GM23338 (cell line): Measurements from ENCODE around the gene ITGB6. TPM values are rescaled to one million over a fixed set of nuclear protein-coding genes. Genes with fewer than 3 reads are reported as not detected.

Experiments
- ATAC-seq: fragments of 200-7000 bp; cut with Tn5 transposase; 3 replicates; pipeline ENCODE4 v1.9.1; 2020
- DNase-seq: peaks from one replicate; pipeline ENCODE4 v3.0.0-alpha.2; 2015; ENCODE audit warnings: low spot score
- H2AFZ ChIP-seq: fragments of 200-600 bp; sonication (generic); 2 replicates; pipeline ENCODE4 v1.8.0; 2016; ENCODE audit warnings: antibody characterized with exemption, mild to moderate bottlenecking, moderate library complexity
- H3F3A ChIP-seq: fragments of 200-600 bp; sonication (generic); replicated peaks from 2 replicates; pipeline ENCODE4 v1.8.0; 2017; ENCODE audit warnings: antibody characterized with exemption, mixed run types, low read depth
- H3K27ac ChIP-seq: fragments of 200-600 bp; sonication (generic); 2 replicates; pipeline ENCODE4 v1.6.1; 2016; ENCODE audit warnings: low read depth
- H3K27me3 ChIP-seq: fragments of 200-600 bp; sonication (generic); 2 replicates; pipeline ENCODE4 v1.8.0; 2016; ENCODE audit warnings: mild to moderate bottlenecking, mixed run types, moderate library complexity; ENCODE audit not compliant: insufficient read depth
- H3K36me3 ChIP-seq: fragments of 200-600 bp; sonication (generic); 2 replicates; pipeline ENCODE4 v1.8.0; 2016; ENCODE audit warnings: mild to moderate bottlenecking; ENCODE audit not compliant: insufficient read depth
- H3K4me1 ChIP-seq: fragments of 200-600 bp; sonication (generic); 2 replicates; pipeline ENCODE4 v1.8.0; 2016; ENCODE audit warnings: mild to moderate bottlenecking, moderate library complexity; ENCODE audit not compliant: insufficient read depth
- H3K4me2 ChIP-seq: fragments of 200-600 bp; sonication (generic); 2 replicates; pipeline ENCODE4 v1.7.1; 2017; ENCODE audit warnings: mixed run types
- H3K4me3 ChIP-seq: fragments of 200-600 bp; sonication (generic); 2 replicates; pipeline ENCODE4 v1.6.1; 2016; ENCODE audit warnings: mixed run types
- H3K79me2 ChIP-seq: fragments of 200-600 bp; sonication (generic); replicated peaks from 2 replicates; pipeline ENCODE4 v1.8.0; 2017; ENCODE audit warnings: mild to moderate bottlenecking; ENCODE audit not compliant: insufficient read depth
- H3K9me2 ChIP-seq: fragments of 200-600 bp; sonication (generic); 2 replicates; pipeline ENCODE4 v1.8.0; 2017; ENCODE audit not compliant: insufficient read depth
- H4K20me1 ChIP-seq: fragments of 200-600 bp; sonication (generic); replicated peaks from 2 replicates; pipeline ENCODE4 v1.8.0; 2017; ENCODE audit warnings: mild to moderate bottlenecking; ENCODE audit not compliant: insufficient read depth
- H3K27ac Mint-ChIP-seq: 2 replicates; pipeline ENCODE4 v1.8.0; 2020; ENCODE audit warnings: inconsistent platforms, mild to moderate bottlenecking, moderate library complexity, mixed read lengths
- H3K27me3 Mint-ChIP-seq: 3 replicates; pipeline ENCODE4 v1.8.0; 2022; ENCODE audit warnings: low read depth, mild to moderate bottlenecking, moderate library complexity, mixed read lengths, inconsistent platforms; ENCODE audit not compliant: insufficient read depth, poor library complexity
- H3K36me3 Mint-ChIP-seq: 3 replicates; pipeline ENCODE4 v1.8.0; 2021; ENCODE audit warnings: low read depth, mild to moderate bottlenecking, inconsistent platforms, moderate library complexity, mixed read lengths
- H3K4me1 Mint-ChIP-seq: 3 replicates; pipeline ENCODE4 v1.8.0; 2020; ENCODE audit warnings: mild to moderate bottlenecking, inconsistent platforms, mixed read lengths
- H3K4me3 Mint-ChIP-seq: 3 replicates; pipeline ENCODE4 v1.8.0; 2021; ENCODE audit warnings: moderate library complexity, mild to moderate bottlenecking, inconsistent platforms, mixed read lengths
- H3K9me3 Mint-ChIP-seq: 3 replicates; pipeline ENCODE4 v1.8.0; 2020; ENCODE audit warnings: moderate library complexity, mild to moderate bottlenecking, inconsistent platforms, mixed read lengths
- EZH2phosphoT487 ChIP-seq: fragments of 200-600 bp; sonication (generic); IDR thresholded peaks from one replicate; pipeline ENCODE4 v1.8.1; 2018; ENCODE audit warnings: antibody characterized with exemption; ENCODE audit not compliant: unreplicated experiment
- JUNB ChIP-seq: IDR thresholded peaks from one replicate; pipeline ENCODE4 v1.6.1; 2016; ENCODE audit warnings: antibody characterized with exemption; ENCODE audit not compliant: unreplicated experiment
- POLR2AphosphoS5 ChIP-seq: IDR thresholded peaks from 2 replicates; pipeline ENCODE4 v1.6.1; 2016; ENCODE audit warnings: antibody characterized with exemption, low read depth
- REST ChIP-seq: IDR thresholded peaks from one replicate; pipeline ENCODE4 v1.6.1; 2018; ENCODE audit warnings: antibody characterized with exemption; ENCODE audit not compliant: unreplicated experiment
- STAT1 ChIP-seq: IDR thresholded peaks from one replicate; pipeline ENCODE4 v1.6.1; 2016; ENCODE audit warnings: antibody characterized with exemption; ENCODE audit not compliant: unreplicated experiment
- ZNF114 ChIP-seq: fragments of 250-450 bp; sonication (Bioruptor Pico); IDR thresholded peaks from 2 replicates; pipeline ENCODE4 v1.5.0; 2020; ENCODE audit warnings: mild to moderate bottlenecking, moderate library complexity
- ZNF331 ChIP-seq: fragments of 250-450 bp; sonication (Bioruptor Pico); IDR thresholded peaks from 2 replicates; pipeline ENCODE4 v1.5.0; 2020; ENCODE audit warnings: low read depth, mild to moderate bottlenecking, moderate library complexity
- polyA plus RNA-seq: library from polyadenylated mRNA; unstranded; fragments of >200 nt; fragmentation: Nextera tagmentation; extraction: Ambion mirVana; gene quantifications from 2 replicates; pipeline ENCODE4 v1.2.1, GENCODE V29; 2016
- total RNA-seq: library from RNA; depleted of rRNA; stranded (reverse); fragments of >200 nt; shearing (Covaris generic); gene quantifications from 2 replicates; pipeline ENCODE4 v1.2.3, GENCODE V29; 2014
- TF ChIP-seq, protein P1 (sequence below), 2 experiments: fragments of 200-600 bp in 1 of 2; sonication (generic) in 1 of 2; conservative IDR thresholded peaks; 2 replicates each; pipeline versions ENCODE4 v1.5.1 to v1.6.1; 2016 to 2017; ENCODE audit warnings: antibody characterized with exemption in 2 of 2, low read depth in 2 of 2, mild to moderate bottlenecking in 2 of 2, moderate library complexity in 1 of 2
- TF ChIP-seq, protein P2 (sequence below): IDR thresholded peaks from 2 replicates; pipeline ENCODE4 v1.6.1; 2016; ENCODE audit warnings: antibody characterized with exemption
- TF ChIP-seq, protein P3 (sequence below): fragments of 250-450 bp; sonication (Bioruptor Pico); IDR thresholded peaks from 2 replicates; pipeline ENCODE4 v1.5.0; 2020; ENCODE audit warnings: mild to moderate bottlenecking, moderate library complexity

Gene ITGB6
- total and polyA plus RNA-seq, 2 experiments from 2014 or later, result not detected

DNA sequence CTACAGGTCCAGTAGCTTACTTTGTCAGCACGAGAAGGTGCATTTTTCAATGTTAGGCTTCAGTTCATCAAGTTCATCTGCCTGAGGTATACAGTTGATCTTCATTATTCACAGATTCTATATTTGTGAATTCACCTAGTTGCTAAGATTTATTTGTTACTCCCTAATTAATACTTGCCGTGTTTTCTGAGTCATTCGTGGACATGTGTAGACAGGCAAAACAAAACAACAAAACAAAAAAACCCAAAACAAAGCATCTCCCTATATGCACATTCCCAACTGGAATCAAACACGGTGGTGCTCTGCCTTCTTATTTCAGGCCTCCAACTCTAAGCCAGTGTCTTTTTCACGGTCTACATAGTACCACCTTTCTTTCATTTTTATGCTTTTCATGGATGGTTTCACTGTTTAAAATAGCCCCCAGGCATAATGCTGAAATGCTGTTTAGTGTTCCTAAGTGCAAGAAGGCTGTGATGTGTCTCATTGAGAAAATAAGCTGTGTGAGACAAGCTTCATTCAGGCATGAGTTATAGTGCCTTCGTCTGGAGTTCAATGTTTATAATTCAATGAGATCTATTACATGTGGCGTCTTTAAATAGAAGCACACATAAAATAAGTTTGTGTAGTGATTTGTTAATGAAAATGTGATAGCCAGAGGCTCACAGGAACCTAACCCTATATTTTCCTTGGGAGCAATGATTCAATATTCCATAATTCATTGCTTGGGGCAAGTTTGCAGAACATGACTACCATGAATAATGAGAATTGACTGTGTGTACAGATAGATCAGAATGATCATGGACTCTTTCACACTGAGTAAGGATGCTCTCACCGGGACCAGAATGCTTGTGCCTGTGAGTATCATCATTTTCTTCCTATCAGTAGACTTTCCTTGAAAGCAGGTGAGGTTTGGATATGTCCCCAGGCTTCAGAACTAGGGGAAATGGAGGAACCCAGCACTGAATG, 24.6 kb downstream of the ITGB6 start (continued):
- TF ChIP-seq, protein P1, sequence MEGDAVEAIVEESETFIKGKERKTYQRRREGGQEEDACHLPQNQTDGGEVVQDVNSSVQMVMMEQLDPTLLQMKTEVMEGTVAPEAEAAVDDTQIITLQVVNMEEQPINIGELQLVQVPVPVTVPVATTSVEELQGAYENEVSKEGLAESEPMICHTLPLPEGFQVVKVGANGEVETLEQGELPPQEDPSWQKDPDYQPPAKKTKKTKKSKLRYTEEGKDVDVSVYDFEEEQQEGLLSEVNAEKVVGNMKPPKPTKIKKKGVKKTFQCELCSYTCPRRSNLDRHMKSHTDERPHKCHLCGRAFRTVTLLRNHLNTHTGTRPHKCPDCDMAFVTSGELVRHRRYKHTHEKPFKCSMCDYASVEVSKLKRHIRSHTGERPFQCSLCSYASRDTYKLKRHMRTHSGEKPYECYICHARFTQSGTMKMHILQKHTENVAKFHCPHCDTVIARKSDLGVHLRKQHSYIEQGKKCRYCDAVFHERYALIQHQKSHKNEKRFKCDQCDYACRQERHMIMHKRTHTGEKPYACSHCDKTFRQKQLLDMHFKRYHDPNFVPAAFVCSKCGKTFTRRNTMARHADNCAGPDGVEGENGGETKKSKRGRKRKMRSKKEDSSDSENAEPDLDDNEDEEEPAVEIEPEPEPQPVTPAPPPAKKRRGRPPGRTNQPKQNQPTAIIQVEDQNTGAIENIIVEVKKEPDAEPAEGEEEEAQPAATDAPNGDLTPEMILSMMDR (conservative IDR thresholded peaks at IDR 0.05; ENCODE audit: low read depth in 2 of 2), result no peak
- TF ChIP-seq, protein P2, sequence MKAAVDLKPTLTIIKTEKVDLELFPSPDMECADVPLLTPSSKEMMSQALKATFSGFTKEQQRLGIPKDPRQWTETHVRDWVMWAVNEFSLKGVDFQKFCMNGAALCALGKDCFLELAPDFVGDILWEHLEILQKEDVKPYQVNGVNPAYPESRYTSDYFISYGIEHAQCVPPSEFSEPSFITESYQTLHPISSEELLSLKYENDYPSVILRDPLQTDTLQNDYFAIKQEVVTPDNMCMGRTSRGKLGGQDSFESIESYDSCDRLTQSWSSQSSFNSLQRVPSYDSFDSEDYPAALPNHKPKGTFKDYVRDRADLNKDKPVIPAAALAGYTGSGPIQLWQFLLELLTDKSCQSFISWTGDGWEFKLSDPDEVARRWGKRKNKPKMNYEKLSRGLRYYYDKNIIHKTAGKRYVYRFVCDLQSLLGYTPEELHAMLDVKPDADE, result no peak

DNA sequence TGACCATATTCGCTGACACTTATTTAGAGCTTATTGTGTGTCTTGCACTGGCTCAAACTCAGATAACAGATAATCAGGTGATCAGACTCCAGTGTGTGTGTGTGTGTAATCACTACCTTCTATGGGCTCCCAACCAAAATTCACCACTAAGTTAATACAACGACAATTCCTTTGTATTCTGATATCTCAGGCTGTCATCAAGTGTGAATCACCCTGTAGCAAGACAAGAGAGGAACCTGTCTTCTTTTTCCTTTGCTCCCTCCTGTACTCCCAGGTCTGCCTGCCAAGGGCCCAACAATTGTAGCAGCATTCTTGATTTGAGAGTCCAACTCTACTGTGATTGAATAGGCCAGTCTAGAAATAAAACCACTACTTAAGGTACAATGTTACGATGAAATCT, 25.8 kb downstream of the ITGB6 start:
- peaks cover 3% of the 10 kb centered on the region for H3K27me3 Mint-ChIP-seq
- Histone ChIP-seq H3K27ac (no peak overlapping the region), H3K4me2 (no peak overlapping the region), H3F3A (no peaks in the 10 kb centered on the region), H3K27me3 (no peaks in the 10 kb centered on the region), H3K36me3 (no peaks in the 10 kb centered on the region), H3K4me1 (no peaks in the 10 kb centered on the region), H3K4me3 (no peak overlapping the region), H2AFZ (no peak overlapping the region), H3K9me2 (no peaks in the 10 kb centered on the region), H3K79me2 (no peaks in the 10 kb centered on the region), H4K20me1 (no peaks in the 10 kb centered on the region)
- H3K4me1 Mint-ChIP-seq, result no peaks in the 10 kb centered on the region
- no peak overlapping the region for H3K27ac Mint-ChIP-seq
- ATAC-seq (no peak), DNase-seq (no peak)
- H3K36me3 Mint-ChIP-seq, result no peaks in the 10 kb centered on the region
- no peak overlapping the region for H3K4me3 Mint-ChIP-seq
- no peaks in the 10 kb centered on the region for H3K9me3 Mint-ChIP-seq
- TF ChIP-seq REST (no peak), STAT1 (no peak), JUNB (no peak), ZNF114 (no peak), EZH2phosphoT487 (no peak), ZNF331 (CRISPR knock-in tag) (no peak), POLR2AphosphoS5 (no peak)
- TF ChIP-seq, protein P3, sequence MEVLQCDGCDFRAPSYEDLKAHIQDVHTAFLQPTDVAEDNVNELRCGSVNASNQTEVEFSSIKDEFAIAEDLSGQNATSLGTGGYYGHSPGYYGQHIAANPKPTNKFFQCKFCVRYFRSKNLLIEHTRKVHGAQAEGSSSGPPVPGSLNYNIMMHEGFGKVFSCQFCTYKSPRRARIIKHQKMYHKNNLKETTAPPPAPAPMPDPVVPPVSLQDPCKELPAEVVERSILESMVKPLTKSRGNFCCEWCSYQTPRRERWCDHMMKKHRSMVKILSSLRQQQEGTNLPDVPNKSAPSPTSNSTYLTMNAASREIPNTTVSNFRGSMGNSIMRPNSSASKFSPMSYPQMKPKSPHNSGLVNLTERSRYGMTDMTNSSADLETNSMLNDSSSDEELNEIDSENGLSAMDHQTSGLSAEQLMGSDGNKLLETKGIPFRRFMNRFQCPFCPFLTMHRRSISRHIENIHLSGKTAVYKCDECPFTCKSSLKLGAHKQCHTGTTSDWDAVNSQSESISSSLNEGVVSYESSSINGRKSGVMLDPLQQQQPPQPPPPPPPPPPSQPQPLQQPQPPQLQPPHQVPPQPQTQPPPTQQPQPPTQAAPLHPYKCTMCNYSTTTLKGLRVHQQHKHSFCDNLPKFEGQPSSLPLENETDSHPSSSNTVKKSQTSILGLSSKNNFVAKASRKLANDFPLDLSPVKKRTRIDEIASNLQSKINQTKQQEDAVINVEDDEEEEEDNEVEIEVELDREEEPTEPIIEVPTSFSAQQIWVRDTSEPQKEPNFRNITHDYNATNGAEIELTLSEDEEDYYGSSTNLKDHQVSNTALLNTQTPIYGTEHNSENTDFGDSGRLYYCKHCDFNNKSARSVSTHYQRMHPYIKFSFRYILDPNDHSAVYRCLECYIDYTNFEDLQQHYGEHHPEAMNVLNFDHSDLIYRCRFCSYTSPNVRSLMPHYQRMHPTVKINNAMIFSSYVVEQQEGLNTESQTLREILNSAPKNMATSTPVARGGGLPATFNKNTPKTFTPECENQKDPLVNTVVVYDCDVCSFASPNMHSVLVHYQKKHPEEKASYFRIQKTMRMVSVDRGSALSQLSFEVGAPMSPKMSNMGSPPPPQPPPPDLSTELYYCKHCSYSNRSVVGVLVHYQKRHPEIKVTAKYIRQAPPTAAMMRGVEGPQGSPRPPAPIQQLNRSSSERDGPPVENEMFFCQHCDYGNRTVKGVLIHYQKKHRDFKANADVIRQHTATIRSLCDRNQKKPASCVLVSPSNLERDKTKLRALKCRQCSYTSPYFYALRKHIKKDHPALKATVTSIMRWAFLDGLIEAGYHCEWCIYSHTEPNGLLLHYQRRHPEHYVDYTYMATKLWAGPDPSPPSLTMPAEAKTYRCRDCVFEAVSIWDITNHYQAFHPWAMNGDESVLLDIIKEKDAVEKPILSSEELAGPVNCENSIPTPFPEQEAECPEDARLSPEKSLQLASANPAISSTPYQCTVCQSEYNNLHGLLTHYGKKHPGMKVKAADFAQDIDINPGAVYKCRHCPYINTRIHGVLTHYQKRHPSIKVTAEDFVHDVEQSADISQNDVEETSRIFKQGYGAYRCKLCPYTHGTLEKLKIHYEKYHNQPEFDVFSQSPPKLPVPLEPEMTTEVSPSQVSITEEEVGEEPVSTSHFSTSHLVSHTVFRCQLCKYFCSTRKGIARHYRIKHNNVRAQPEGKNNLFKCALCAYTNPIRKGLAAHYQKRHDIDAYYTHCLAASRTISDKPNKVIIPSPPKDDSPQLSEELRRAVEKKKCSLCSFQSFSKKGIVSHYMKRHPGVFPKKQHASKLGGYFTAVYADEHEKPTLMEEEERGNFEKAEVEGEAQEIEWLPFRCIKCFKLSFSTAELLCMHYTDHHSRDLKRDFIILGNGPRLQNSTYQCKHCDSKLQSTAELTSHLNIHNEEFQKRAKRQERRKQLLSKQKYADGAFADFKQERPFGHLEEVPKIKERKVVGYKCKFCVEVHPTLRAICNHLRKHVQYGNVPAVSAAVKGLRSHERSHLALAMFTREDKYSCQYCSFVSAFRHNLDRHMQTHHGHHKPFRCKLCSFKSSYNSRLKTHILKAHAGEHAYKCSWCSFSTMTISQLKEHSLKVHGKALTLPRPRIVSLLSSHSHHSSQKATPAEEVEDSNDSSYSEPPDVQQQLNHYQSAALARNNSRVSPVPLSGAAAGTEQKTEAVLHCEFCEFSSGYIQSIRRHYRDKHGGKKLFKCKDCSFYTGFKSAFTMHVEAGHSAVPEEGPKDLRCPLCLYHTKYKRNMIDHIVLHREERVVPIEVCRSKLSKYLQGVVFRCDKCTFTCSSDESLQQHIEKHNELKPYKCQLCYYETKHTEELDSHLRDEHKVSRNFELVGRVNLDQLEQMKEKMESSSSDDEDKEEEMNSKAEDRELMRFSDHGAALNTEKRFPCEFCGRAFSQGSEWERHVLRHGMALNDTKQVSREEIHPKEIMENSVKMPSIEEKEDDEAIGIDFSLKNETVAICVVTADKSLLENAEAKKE (CRISPR knock-in tag), result no peak
